ENCODE results near the gene YPEL1. TPM values are rescaled to one million over a fixed set of nuclear protein-coding genes. Genes with fewer than 3 reads are reported as not detected.
A peak's percentile ranks its signal among the peaks of the same experiment; 100 is the strongest.

YPEL1 gene
- total and polyA plus RNA-seq, 9 donors = 12.1 to 20.7 (median 18.3) TPM

- 93% methylated on average over 15 of the region's 23 CpGs for WGBS (ENCODE audit: insufficient coverage)
- no peak for DNase-seq
- Histone ChIP-seq H3K27me3 (ENCODE audit: control insufficient read depth, insufficient read depth, low read length) (no peaks in the 10 kb centered on the region), H3K36me3 (ENCODE audit: control insufficient read depth, insufficient read depth, low read length) (peaks cover 72% of the 10 kb centered on the region), H3K4me1 (ENCODE audit: control insufficient read depth, insufficient read depth, low read length) (peaks cover 27% of the 10 kb centered on the region), H3K4me3 (ENCODE audit: low read length) (no peak overlapping the region), H3K27ac (ENCODE audit: low read length) (peak overlapping the region; percentile 67), H3K9me3 (replicated peaks; ENCODE audit: control insufficient read depth, low read depth, low read length) (no peaks in the 10 kb centered on the region)
These were observed 48.8 kb downstream of the YPEL1 start for GRCh38 chr22:21686634-21687393.

- Histone ChIP-seq H3K4me3 (ENCODE audit: low read length) (no peak overlapping the region), H3K36me3 (ENCODE audit: control insufficient read depth, insufficient read depth, low read length) (peaks cover 76% of the 10 kb centered on the region), H3K27ac (ENCODE audit: low read length) (no peak overlapping the region), H3K9me3 (replicated peaks; ENCODE audit: control insufficient read depth, low read depth, low read length) (no peaks in the 10 kb centered on the region), H3K4me1 (ENCODE audit: control insufficient read depth, insufficient read depth, low read length) (peaks cover 27% of the 10 kb centered on the region), H3K27me3 (ENCODE audit: control insufficient read depth, insufficient read depth, low read length) (no peaks in the 10 kb centered on the region)
- no peak for DNase-seq
- WGBS (ENCODE audit: insufficient coverage) = 93% methylated on average over 7 of the region's 8 CpGs
These were observed 49.4 kb downstream of the YPEL1 start for GRCh38 chr22:21686193-21686608.

GRCh38 chr22:21685164-21685513 is 50.5 kb downstream of the YPEL1 start:
- WGBS (ENCODE audit: insufficient coverage) = 96% methylated on average over 3 of the region's 8 CpGs
- H3K9me3 ChIP-seq (replicated peaks; ENCODE audit: control insufficient read depth, low read depth, low read length) = no peaks in the 10 kb centered on the region
- no peak overlapping the region for H3K4me3 ChIP-seq (ENCODE audit: low read length)
- DNase-seq = no peak
- peaks cover 21% of the 10 kb centered on the region for H3K4me1 ChIP-seq (ENCODE audit: control insufficient read depth, insufficient read depth, low read length)
- no peaks in the 10 kb centered on the region for H3K27me3 ChIP-seq (ENCODE audit: control insufficient read depth, insufficient read depth, low read length)
- no peak overlapping the region for H3K27ac ChIP-seq (ENCODE audit: low read length)
- peaks cover 81% of the 10 kb centered on the region for H3K36me3 ChIP-seq (ENCODE audit: control insufficient read depth, insufficient read depth, low read length)

- DNase-seq = no peak
- Histone ChIP-seq H3K9me3 (replicated peaks; ENCODE audit: control insufficient read depth, low read depth, low read length) (no peaks in the 10 kb centered on the region), H3K27me3 (ENCODE audit: control insufficient read depth, insufficient read depth, low read length) (no peaks in the 10 kb centered on the region), H3K4me3 (ENCODE audit: low read length) (no peak overlapping the region), H3K4me1 (ENCODE audit: control insufficient read depth, insufficient read depth, low read length) (peaks cover 17% of the 10 kb centered on the region), H3K36me3 (ENCODE audit: control insufficient read depth, insufficient read depth, low read length) (peaks cover 78% of the 10 kb centered on the region), H3K27ac (ENCODE audit: low read length) (no peak overlapping the region)
- WGBS (ENCODE audit: insufficient coverage) = 89% methylated on average over 17 of the region's 19 CpGs
These were observed 51.0 kb downstream of the YPEL1 start for GRCh38 chr22:21684492-21685163.

- H3K4me3 ChIP-seq (ENCODE audit: low read length) = no peak overlapping the region
- peaks cover 17% of the 10 kb centered on the region for H3K4me1 ChIP-seq (ENCODE audit: control insufficient read depth, insufficient read depth, low read length)
- H3K27me3 ChIP-seq (ENCODE audit: control insufficient read depth, insufficient read depth, low read length) = no peaks in the 10 kb centered on the region
- H3K36me3 ChIP-seq (ENCODE audit: control insufficient read depth, insufficient read depth, low read length) = peaks cover 70% of the 10 kb centered on the region
- DNase-seq = no peak
- H3K9me3 ChIP-seq (replicated peaks; ENCODE audit: control insufficient read depth, low read depth, low read length) = no peaks in the 10 kb centered on the region
- H3K27ac ChIP-seq (ENCODE audit: low read length) = no peak overlapping the region
- 94% methylated on average over 7 of the region's 7 CpGs for WGBS (ENCODE audit: insufficient coverage)
These were observed 52.2 kb downstream of the YPEL1 start for GRCh38 chr22:21683401-21683811.

- no peak for DNase-seq
- Histone ChIP-seq H3K36me3 (ENCODE audit: control insufficient read depth, insufficient read depth, low read length) (peaks cover 62% of the 10 kb centered on the region), H3K27me3 (ENCODE audit: control insufficient read depth, insufficient read depth, low read length) (no peaks in the 10 kb centered on the region), H3K27ac (ENCODE audit: low read length) (no peak overlapping the region), H3K4me3 (ENCODE audit: low read length) (no peak overlapping the region), H3K9me3 (replicated peaks; ENCODE audit: control insufficient read depth, low read depth, low read length) (no peaks in the 10 kb centered on the region), H3K4me1 (ENCODE audit: control insufficient read depth, insufficient read depth, low read length) (peaks cover 13% of the 10 kb centered on the region)
- WGBS (ENCODE audit: insufficient coverage) = 88% methylated on average over 17 of the region's 20 CpGs
These were observed 53.0 kb downstream of the YPEL1 start for GRCh38 chr22:21682385-21683175.

- 79% methylated on average over 19 of the region's 24 CpGs for WGBS (ENCODE audit: insufficient coverage)
These were observed 53.8 kb downstream of the YPEL1 start for GRCh38 chr22:21681566-21682370.

GRCh38 chr22:21680830-21681565 is 54.6 kb downstream of the YPEL1 start:
- peaks cover 5% of the 10 kb centered on the region for H3K4me1 ChIP-seq (ENCODE audit: control insufficient read depth, insufficient read depth, low read length)
- no peak overlapping the region for H3K27ac ChIP-seq (ENCODE audit: low read length)
- no peak for DNase-seq
- no peaks in the 10 kb centered on the region for H3K27me3 ChIP-seq (ENCODE audit: control insufficient read depth, insufficient read depth, low read length)
- WGBS (ENCODE audit: insufficient coverage) = 84% methylated on average over 13 of the region's 21 CpGs
- H3K9me3 ChIP-seq (replicated peaks; ENCODE audit: control insufficient read depth, low read depth, low read length) = no peaks in the 10 kb centered on the region
- no peak overlapping the region for H3K4me3 ChIP-seq (ENCODE audit: low read length)
- H3K36me3 ChIP-seq (ENCODE audit: control insufficient read depth, insufficient read depth, low read length) = peaks cover 49% of the 10 kb centered on the region

More at GRCh38 chr22:21681566-21682370, 53.8 kb downstream of the YPEL1 start:
- no peaks in the 10 kb centered on the region for H3K27me3 ChIP-seq (ENCODE audit: control insufficient read depth, insufficient read depth, low read length)
- H3K4me1 ChIP-seq (ENCODE audit: control insufficient read depth, insufficient read depth, low read length) = peaks cover 10% of the 10 kb centered on the region
- no peak overlapping the region for H3K4me3 ChIP-seq (ENCODE audit: low read length)
- no peak for DNase-seq
- no peaks in the 10 kb centered on the region for H3K9me3 ChIP-seq (replicated peaks; ENCODE audit: control insufficient read depth, low read depth, low read length)
- H3K36me3 ChIP-seq (ENCODE audit: control insufficient read depth, insufficient read depth, low read length) = peaks cover 55% of the 10 kb centered on the region
- no peak overlapping the region for H3K27ac ChIP-seq (ENCODE audit: low read length)

GRCh38 chr22:21679383-21679782 is 56.2 kb downstream of the YPEL1 start:
- no peaks in the 10 kb centered on the region for H3K9me3 ChIP-seq (replicated peaks; ENCODE audit: control insufficient read depth, low read depth, low read length)
- H3K27ac ChIP-seq (ENCODE audit: low read length) = no peak overlapping the region
- DNase-seq = no peak
- no peak overlapping the region for H3K4me3 ChIP-seq (ENCODE audit: low read length)
- H3K36me3 ChIP-seq (ENCODE audit: control insufficient read depth, insufficient read depth, low read length) = peaks cover 49% of the 10 kb centered on the region
- no peaks in the 10 kb centered on the region for H3K4me1 ChIP-seq (ENCODE audit: control insufficient read depth, insufficient read depth, low read length)
- H3K27me3 ChIP-seq (ENCODE audit: control insufficient read depth, insufficient read depth, low read length) = no peaks in the 10 kb centered on the region
- 100% methylated on average over 2 of the region's 4 CpGs for WGBS (ENCODE audit: insufficient coverage)
